T-helper 17 cell (primary cell): ENCODE results near the gene MYO1D. TPM values are rescaled to one million over a fixed set of nuclear protein-coding genes. Genes with fewer than 3 reads are reported as not detected.
A peak's percentile ranks its signal among the peaks of the same experiment; 100 is the strongest.
"Not testable (repeated sequence)": the region's sequence is repeated elsewhere in the genome, so short reads cannot be mapped to it uniquely, and the experiment has no call there.

Experiments
- ATAC-seq: fragments of 150-1000 bp; cut with Tn5 transposase; 2 replicates; pipeline ENCODE4 v1.10.0; 2021; ENCODE audit warnings: mild to moderate bottlenecking, moderate library complexity
- DNase-seq, 3 donors: peaks; one replicate each; pipeline versions ENCODE4 v3.0.0 to v3.0.0-alpha.2; 2020 to 2021
- H3K9me3 ChIP-seq: one replicate; pipeline ENCODE4 v1.7.0; 2013; ENCODE audit warnings: low read length, mild to moderate bottlenecking; ENCODE audit not compliant: control insufficient read depth, poor library complexity, severe bottlenecking
- H3K27ac Mint-ChIP-seq: one replicate; pipeline ENCODE4 v1.8.0; 2022; ENCODE audit warnings: mild to moderate bottlenecking, moderate library complexity, mixed read lengths
- H3K27me3 Mint-ChIP-seq: one replicate; pipeline ENCODE4 v1.8.0; 2022; ENCODE audit warnings: mixed read lengths
- H3K36me3 Mint-ChIP-seq: one replicate; pipeline ENCODE4 v1.8.0; 2022; ENCODE audit warnings: low read depth, mixed read lengths
- H3K4me1 Mint-ChIP-seq: one replicate; pipeline ENCODE4 v1.8.0; 2022; ENCODE audit warnings: mild to moderate bottlenecking, mixed read lengths
- H3K4me3 Mint-ChIP-seq: one replicate; pipeline ENCODE4 v1.8.0; 2022; ENCODE audit warnings: mild to moderate bottlenecking, moderate library complexity, mixed read lengths
- total RNA-seq, 4 donors: library from RNA in 2 of 4; stranded (reverse) in 2 of 4; gene quantifications; one replicate each; pipeline ENCODE4 v1.2.3 and lab custom pipeline; 2022 to 2026

Gene MYO1D
- total RNA-seq (10 to 100 TPM in 1 of 2 donors, 1 to 10 TPM in 1; 9.1 to 12.4 TPM), total RNA-seq (lab: John Stamatoyannopoulos, UW) (30.7 to 32.2 reads per million in 2 donors)

- peak; percentile 46 for ATAC-seq
- DNase-seq, result peak; percentile 43 to 64 (median 53)
- H3K27me3 Mint-ChIP-seq, result no peaks in the 10 kb centered on the region
These were observed at the start of gene MYO1D for GRCh38 chr17:32876417-32877163. Gene MYO1D, minus strand, starts transcription at chr17:32877124. Its CDS starts 252 bp downstream, at chr17:32876872.

GRCh38 chr17:32926183-32926582 is 49.3 kb upstream of the MYO1D start:
- Mint-ChIP-seq H3K4me3 (no peak overlapping the region), H3K36me3 (peaks cover 2% of the 10 kb centered on the region), H3K27ac (no peak overlapping the region), H3K4me1 (no peaks in the 10 kb centered on the region), H3K27me3 (peaks cover 29% of the 10 kb centered on the region)
- DNase-seq, result no peak
- H3K9me3 ChIP-seq, result no peaks in the 10 kb centered on the region
- ATAC-seq, result no peak

More at GRCh38 chr17:32876417-32877163, at the start of gene MYO1D:
- Mint-ChIP-seq H3K4me1 (peaks cover 23% of the 10 kb centered on the region), H3K4me3 (peak within 1 kb of the TSS; percentile 96), H3K36me3 (peaks cover 4% of the 10 kb centered on the region), H3K27ac (no peak within 1 kb of the TSS)
- no peaks in the 10 kb centered on the region for H3K9me3 ChIP-seq

- not testable (repeated sequence) for DNase-seq, H3K9me3 ChIP-seq, H3K4me1 Mint-ChIP-seq, H3K4me3 Mint-ChIP-seq, ATAC-seq, H3K27ac Mint-ChIP-seq, H3K36me3 Mint-ChIP-seq
- peaks cover 28% of the 10 kb centered on the region for H3K27me3 Mint-ChIP-seq
These were observed 47.0 kb upstream of the MYO1D start for GRCh38 chr17:32923905-32924304.

- H3K27ac Mint-ChIP-seq, result no peak overlapping the region
- no peaks in the 10 kb centered on the region for H3K4me1 Mint-ChIP-seq
- ATAC-seq (no peak), DNase-seq (no peak)
- peaks cover 2% of the 10 kb centered on the region for H3K36me3 Mint-ChIP-seq
- peaks cover 20% of the 10 kb centered on the region for H3K27me3 Mint-ChIP-seq
- H3K9me3 ChIP-seq, result no peaks in the 10 kb centered on the region
- no peak overlapping the region for H3K4me3 Mint-ChIP-seq
These were observed 44.1 kb upstream of the MYO1D start for GRCh38 chr17:32921017-32921416.

- Mint-ChIP-seq H3K27me3 (peaks cover 14% of the 10 kb centered on the region), H3K4me1 (no peaks in the 10 kb centered on the region), H3K4me3 (no peak overlapping the region), H3K36me3 (peaks cover 2% of the 10 kb centered on the region), H3K27ac (no peak overlapping the region)
- ATAC-seq (no peak), DNase-seq (no peak)
- H3K9me3 ChIP-seq, result no peaks in the 10 kb centered on the region
These were observed 43.4 kb upstream of the MYO1D start for GRCh38 chr17:32920293-32920692.

- not testable (repeated sequence) for H3K4me3 Mint-ChIP-seq, H3K36me3 Mint-ChIP-seq, H3K4me1 Mint-ChIP-seq, H3K9me3 ChIP-seq, H3K27ac Mint-ChIP-seq, DNase-seq, ATAC-seq
- peaks cover 13% of the 10 kb centered on the region for H3K27me3 Mint-ChIP-seq
These were observed 43.0 kb upstream of the MYO1D start for GRCh38 chr17:32919876-32920275.

- Mint-ChIP-seq H3K27me3 (peaks cover 11% of the 10 kb centered on the region), H3K4me1 (no peaks in the 10 kb centered on the region), H3K27ac (no peak overlapping the region), H3K4me3 (no peak overlapping the region), H3K36me3 (no peaks in the 10 kb centered on the region)
- no peaks in the 10 kb centered on the region for H3K9me3 ChIP-seq
- no peak for ATAC-seq
- no peak for DNase-seq
These were observed 40.9 kb upstream of the MYO1D start for GRCh38 chr17:32917842-32918241.

GRCh38 chr17:32917081-32917480 is 40.2 kb upstream of the MYO1D start:
- ATAC-seq, result no peak
- no peak for DNase-seq
- H3K36me3 Mint-ChIP-seq, result no peaks in the 10 kb centered on the region

GRCh38 chr17:32916134-32916533 is 39.2 kb upstream of the MYO1D start:
- Mint-ChIP-seq H3K27me3 (peaks cover 18% of the 10 kb centered on the region), H3K4me1 (no peaks in the 10 kb centered on the region), H3K27ac (no peak overlapping the region), H3K36me3 (no peaks in the 10 kb centered on the region), H3K4me3 (no peak overlapping the region)
- H3K9me3 ChIP-seq, result no peaks in the 10 kb centered on the region
- ATAC-seq (no peak), DNase-seq (no peak)

More at GRCh38 chr17:32917081-32917480, 40.2 kb upstream of the MYO1D start:
- Mint-ChIP-seq H3K4me1 (no peaks in the 10 kb centered on the region), H3K4me3 (no peak overlapping the region), H3K27ac (no peak overlapping the region), H3K27me3 (peaks cover 17% of the 10 kb centered on the region)
- H3K9me3 ChIP-seq, result no peaks in the 10 kb centered on the region

- Mint-ChIP-seq H3K27me3 (peaks cover 18% of the 10 kb centered on the region), H3K4me3 (no peak overlapping the region), H3K4me1 (no peaks in the 10 kb centered on the region), H3K27ac (no peak overlapping the region), H3K36me3 (no peaks in the 10 kb centered on the region)
- ATAC-seq (no peak), DNase-seq (no peak)
- no peaks in the 10 kb centered on the region for H3K9me3 ChIP-seq
These were observed 38.3 kb upstream of the MYO1D start for GRCh38 chr17:32915245-32915644.

GRCh38 chr17:32914181-32914580 is 37.3 kb upstream of the MYO1D start:
- ATAC-seq (no peak), DNase-seq (no peak)
- Mint-ChIP-seq H3K27ac (no peak overlapping the region), H3K27me3 (peaks cover 25% of the 10 kb centered on the region), H3K36me3 (no peaks in the 10 kb centered on the region), H3K4me3 (no peak overlapping the region), H3K4me1 (peaks cover 6% of the 10 kb centered on the region)
- no peaks in the 10 kb centered on the region for H3K9me3 ChIP-seq

- H3K27me3 Mint-ChIP-seq, result peaks cover 29% of the 10 kb centered on the region
- H3K4me3 Mint-ChIP-seq, result no peak overlapping the region
- no peaks in the 10 kb centered on the region for H3K9me3 ChIP-seq
- DNase-seq (no peak), ATAC-seq (no peak)
- no peak overlapping the region for H3K27ac Mint-ChIP-seq
- H3K4me1 Mint-ChIP-seq, result peaks cover 6% of the 10 kb centered on the region
- H3K36me3 Mint-ChIP-seq, result peaks cover under 1% of the 10 kb centered on the region
These were observed 36.7 kb upstream of the MYO1D start for GRCh38 chr17:32913593-32913992.

- ATAC-seq (no peak), DNase-seq (no peak)
- peaks cover 33% of the 10 kb centered on the region for H3K27me3 Mint-ChIP-seq
- H3K4me3 Mint-ChIP-seq, result no peak overlapping the region
- no peak overlapping the region for H3K27ac Mint-ChIP-seq
- H3K4me1 Mint-ChIP-seq, result peaks cover 6% of the 10 kb centered on the region
- no peaks in the 10 kb centered on the region for H3K9me3 ChIP-seq
- H3K36me3 Mint-ChIP-seq, result peaks cover 3% of the 10 kb centered on the region
These were observed 35.4 kb upstream of the MYO1D start for GRCh38 chr17:32912218-32912897.
